Measurements from ENCODE around the gene ITIH4.

The ITIH4 gene

GRCh38 chr3:52773361-52774065 is 57.0 kb downstream of the ITIH4 start:
- H3K9ac ChIP-seq (ENCODE audit: low read depth, low read length, poor library complexity), result no peak overlapping the region

DNA sequence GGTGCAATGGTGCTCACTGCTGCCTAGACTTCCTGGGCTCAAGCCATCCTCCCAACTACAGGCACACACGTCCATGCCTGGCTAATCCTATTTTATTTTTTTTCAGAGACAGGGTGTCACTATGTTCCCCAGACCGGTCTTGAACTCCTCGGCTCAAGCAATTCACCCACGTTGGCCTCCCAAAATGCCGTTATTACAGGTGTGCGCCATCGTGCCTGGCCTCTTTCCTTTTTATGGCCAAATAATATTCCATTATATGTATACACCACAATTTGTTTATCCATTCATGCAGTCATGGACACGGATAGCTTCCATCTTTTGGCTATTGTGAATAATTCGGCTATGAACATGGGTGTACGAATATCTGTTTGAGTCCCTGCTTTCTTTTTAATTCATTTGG is 58.8 kb downstream of the ITIH4 start:
- Histone ChIP-seq H2BK15ac (ENCODE audit: low read length) (no peak overlapping the region), H2BK12ac (ENCODE audit: low read length) (no peak overlapping the region), H4K8ac (ENCODE audit: low read depth, low read length) (no peak overlapping the region), H3K36me3 (replicated peaks in 1 of 2; ENCODE audit: control insufficient read depth in 2 of 2, insufficient read depth in 2 of 2, low read length in 2 of 2) (peaks cover 7 to 21% of the 10 kb centered on the region in 2 donors), H3K14ac (ENCODE audit: low read length) (no peak overlapping the region), H2AFZ (ENCODE audit: low read length) (peak overlapping the region; percentile 96), H3K27ac (replicated peaks; ENCODE audit: low read length) (no peak overlapping the region), H3K27me3 (ENCODE audit: control insufficient read depth in 3 of 3, insufficient read depth in 3 of 3, low read depth in 1 of 3, low read length in 3 of 3) (peaks cover 0 to 6% (median 0%) of the 10 kb centered on the region in 3 experiments), H3K4me2 (ENCODE audit: insufficient read depth, low read length, poor library complexity, severe bottlenecking) (peak overlapping the region; percentile 41), H3K9ac (ENCODE audit: low read depth, low read length, poor library complexity) (no peak overlapping the region), H3K4ac (ENCODE audit: low read length) (no peak overlapping the region), H2BK120ac (ENCODE audit: low read depth, low read length) (no peak overlapping the region), H3K4me1 (ENCODE audit: control insufficient read depth in 2 of 2, insufficient read depth in 1 of 2, low read depth in 1 of 2, low read length in 2 of 2) (peaks cover 0 to 4% of the 10 kb centered on the region in 2 donors), H2AK5ac (ENCODE audit: low read depth, low read length) (peak overlapping the region; percentile 59), H3K9me3 (replicated peaks in 1 of 2; ENCODE audit: control insufficient read depth in 2 of 2, insufficient read depth in 1 of 2, low read depth in 1 of 2, low read length in 2 of 2) (no peaks in the 10 kb centered on the region), H3K23ac (ENCODE audit: low read depth, low read length, poor library complexity) (no peak overlapping the region), H2BK5ac (ENCODE audit: low read length) (no peak overlapping the region), H4K91ac (ENCODE audit: low read depth, low read length, poor library complexity) (no peak overlapping the region), H3K4me3 (ENCODE audit: low read length in 2 of 2) (peak overlapping the region in 1 of 2 donors; percentile 87), H3K79me1 (ENCODE audit: low read depth, low read length) (peaks cover 4% of the 10 kb centered on the region), H3K18ac (ENCODE audit: low read length) (no peak overlapping the region)
- WGBS, 2 donors (ENCODE audit: extremely low coverage in 2 of 2, insufficient read length in 2 of 2, insufficient replicate concordance in 1 of 2), result no CpG with 5 or more reads among the region's 10 CpGs
- no peak for DNase-seq (ENCODE audit: low spot score)

More at GRCh38 chr3:52773361-52774065, 57.0 kb downstream of the ITIH4 start:
- no CpG with 5 or more reads among the region's 13 CpGs for WGBS, 2 donors (ENCODE audit: extremely low coverage in 2 of 2, insufficient read length in 2 of 2, insufficient replicate concordance in 1 of 2)
- Histone ChIP-seq H4K8ac (ENCODE audit: low read depth, low read length) (no peak overlapping the region), H2AK5ac (ENCODE audit: low read depth, low read length) (no peak overlapping the region), H3K36me3 (replicated peaks in 1 of 2; ENCODE audit: control insufficient read depth in 2 of 2, insufficient read depth in 2 of 2, low read length in 2 of 2) (peaks cover 0 to 7% of the 10 kb centered on the region in 2 donors), H2BK5ac (ENCODE audit: low read length) (no peak overlapping the region), H3K27ac (replicated peaks; ENCODE audit: low read length) (no peak overlapping the region), H3K79me1 (ENCODE audit: low read depth, low read length) (peaks cover 3% of the 10 kb centered on the region), H3K27me3 (ENCODE audit: control insufficient read depth in 3 of 3, insufficient read depth in 3 of 3, low read depth in 1 of 3, low read length in 3 of 3) (peaks cover 0 to 17% (median 0%) of the 10 kb centered on the region in 3 experiments), H3K4ac (ENCODE audit: low read length) (no peak overlapping the region), H3K4me1 (ENCODE audit: control insufficient read depth in 2 of 2, insufficient read depth in 1 of 2, low read depth in 1 of 2, low read length in 2 of 2) (peaks cover 0 to 4% of the 10 kb centered on the region in 2 donors), H3K4me3 (ENCODE audit: low read length in 2 of 2) (no peak overlapping the region), H2AFZ (ENCODE audit: low read length) (no peak overlapping the region), H3K14ac (ENCODE audit: low read length) (no peak overlapping the region), H3K9me3 (replicated peaks in 1 of 2; ENCODE audit: control insufficient read depth in 2 of 2, insufficient read depth in 1 of 2, low read depth in 1 of 2, low read length in 2 of 2) (no peaks in the 10 kb centered on the region), H3K23ac (ENCODE audit: low read depth, low read length, poor library complexity) (no peak overlapping the region), H2BK12ac (ENCODE audit: low read length) (no peak overlapping the region), H3K4me2 (ENCODE audit: insufficient read depth, low read length, poor library complexity, severe bottlenecking) (no peak overlapping the region), H2BK15ac (ENCODE audit: low read length) (no peak overlapping the region), H2BK120ac (ENCODE audit: low read depth, low read length) (no peak overlapping the region), H3K18ac (ENCODE audit: low read length) (no peak overlapping the region), H4K91ac (ENCODE audit: low read depth, low read length, poor library complexity) (no peak overlapping the region)
- DNase-seq (ENCODE audit: low spot score), result no peak

- Histone ChIP-seq H3K9me3 (replicated peaks in 1 of 2; ENCODE audit: control insufficient read depth in 2 of 2, insufficient read depth in 1 of 2, low read depth in 1 of 2, low read length in 2 of 2) (no peaks in the 10 kb centered on the region), H3K4ac (ENCODE audit: low read length) (no peak overlapping the region), H3K9ac (ENCODE audit: low read depth, low read length, poor library complexity) (no peak overlapping the region), H3K27me3 (ENCODE audit: control insufficient read depth in 3 of 3, insufficient read depth in 3 of 3, low read depth in 1 of 3, low read length in 3 of 3) (peaks cover 0 to 6% (median 0%) of the 10 kb centered on the region in 3 experiments), H3K18ac (ENCODE audit: low read length) (no peak overlapping the region), H3K4me3 (ENCODE audit: low read length in 2 of 2) (peak overlapping the region; percentile 87 to 88), H3K4me2 (ENCODE audit: insufficient read depth, low read length, poor library complexity, severe bottlenecking) (peak overlapping the region; percentile 41), H3K14ac (ENCODE audit: low read length) (no peak overlapping the region), H2BK120ac (ENCODE audit: low read depth, low read length) (no peak overlapping the region), H4K8ac (ENCODE audit: low read depth, low read length) (no peak overlapping the region), H2BK5ac (ENCODE audit: low read length) (no peak overlapping the region), H3K27ac (replicated peaks; ENCODE audit: low read length) (peak overlapping the region; percentile 77), H3K23ac (ENCODE audit: low read depth, low read length, poor library complexity) (no peak overlapping the region), H2AFZ (ENCODE audit: low read length) (peak overlapping the region; percentile 96), H4K91ac (ENCODE audit: low read depth, low read length, poor library complexity) (no peak overlapping the region), H2BK12ac (ENCODE audit: low read length) (no peak overlapping the region), H3K79me1 (ENCODE audit: low read depth, low read length) (peaks cover 4% of the 10 kb centered on the region), H3K4me1 (ENCODE audit: control insufficient read depth in 2 of 2, insufficient read depth in 1 of 2, low read depth in 1 of 2, low read length in 2 of 2) (peaks cover 0 to 4% of the 10 kb centered on the region in 2 donors), H2BK15ac (ENCODE audit: low read length) (no peak overlapping the region), H2AK5ac (ENCODE audit: low read depth, low read length) (peak overlapping the region; percentile 59), H3K36me3 (replicated peaks in 1 of 2; ENCODE audit: control insufficient read depth in 2 of 2, insufficient read depth in 2 of 2, low read length in 2 of 2) (peaks cover 7 to 23% of the 10 kb centered on the region in 2 donors)
- WGBS, 2 donors (ENCODE audit: extremely low coverage in 2 of 2, insufficient read length in 2 of 2, insufficient replicate concordance in 1 of 2), result no CpG with 5 or more reads among the region's 5 CpGs
- DNase-seq (ENCODE audit: low spot score), result no peak
Observed at GRCh38 chr3:52771334-52771681, 59.2 kb downstream of the ITIH4 start.

GRCh38 chr3:52770496-52771333 is 59.8 kb downstream of the ITIH4 start, which contains the start of gene NEK4:
TSS of gene NEK4 (minus strand) at chr3:52770940. CDS start at chr3:52770746, 194 bp downstream.
- no peak within 1 kb of the TSS for H2BK120ac ChIP-seq (ENCODE audit: low read depth, low read length)
- H3K4me1 ChIP-seq (ENCODE audit: control insufficient read depth in 2 of 2, insufficient read depth in 1 of 2, low read depth in 1 of 2, low read length in 2 of 2), result peaks cover 0 to 4% of the 10 kb centered on the region in 2 donors
- peak within 1 kb of the TSS; percentile 77 for H3K27ac ChIP-seq (replicated peaks; ENCODE audit: low read length)
- H2AFZ ChIP-seq (ENCODE audit: low read length), result peak within 1 kb of the TSS; percentile 96
- H3K36me3 ChIP-seq (replicated peaks in 1 of 2; ENCODE audit: control insufficient read depth in 2 of 2, insufficient read depth in 2 of 2, low read length in 2 of 2), result peaks cover 9 to 29% of the 10 kb centered on the region in 2 donors
- peaks cover 4% of the 10 kb centered on the region for H3K79me1 ChIP-seq (ENCODE audit: low read depth, low read length)
- no peak within 1 kb of the TSS for H4K91ac ChIP-seq (ENCODE audit: low read depth, low read length, poor library complexity)
- peak within 1 kb of the TSS; percentile 59 for H2AK5ac ChIP-seq (ENCODE audit: low read depth, low read length)
- no CpG with 5 or more reads among the region's 67 CpGs for WGBS, 2 donors (ENCODE audit: extremely low coverage in 2 of 2, insufficient read length in 2 of 2, insufficient replicate concordance in 1 of 2)
- H3K23ac ChIP-seq (ENCODE audit: low read depth, low read length, poor library complexity), result peak within 1 kb of the TSS; percentile 62
- peak within 1 kb of the TSS; percentile 87 to 99 for H3K4me3 ChIP-seq (ENCODE audit: low read length in 2 of 2)
- H3K4me2 ChIP-seq (ENCODE audit: insufficient read depth, low read length, poor library complexity, severe bottlenecking), result peak within 1 kb of the TSS; percentile 52
- peak; percentile 91 for DNase-seq (ENCODE audit: low spot score)
- H3K9ac ChIP-seq (ENCODE audit: low read depth, low read length, poor library complexity), result peak within 1 kb of the TSS; percentile 94
- peaks cover 0 to 6% (median 0%) of the 10 kb centered on the region in 3 experiments for H3K27me3 ChIP-seq (ENCODE audit: control insufficient read depth in 3 of 3, insufficient read depth in 3 of 3, low read depth in 1 of 3, low read length in 3 of 3)
- H4K8ac ChIP-seq (ENCODE audit: low read depth, low read length), result no peak within 1 kb of the TSS
- H2BK5ac ChIP-seq (ENCODE audit: low read length), result peak within 1 kb of the TSS; percentile 35
- no peaks in the 10 kb centered on the region for H3K9me3 ChIP-seq (replicated peaks in 1 of 2; ENCODE audit: control insufficient read depth in 2 of 2, insufficient read depth in 1 of 2, low read depth in 1 of 2, low read length in 2 of 2)
- H2BK15ac ChIP-seq (ENCODE audit: low read length), result no peak within 1 kb of the TSS
- no peak within 1 kb of the TSS for H3K4ac ChIP-seq (ENCODE audit: low read length)
- H2BK12ac ChIP-seq (ENCODE audit: low read length), result no peak within 1 kb of the TSS
- no peak within 1 kb of the TSS for H3K14ac ChIP-seq (ENCODE audit: low read length)
- H3K18ac ChIP-seq (ENCODE audit: low read length), result peak within 1 kb of the TSS; percentile 89

Data from neuronal stem cell (in vitro differentiated cells).